K562 (cell line): ENCODE results near the gene HOXB3. TPM values are rescaled to one million over a fixed set of nuclear protein-coding genes. Genes with fewer than 3 reads are reported as not detected.
A peak's percentile ranks its signal among the peaks of the same experiment; 100 is the strongest.

Experiments used
- ATAC-seq: fragments of 200-7000 bp; cut with Tn5 transposase; 3 replicates; pipeline ENCODE4 v1.9.1; 2020; ENCODE audit warnings: moderate library complexity
- BruUV-seq: library from RNA; stranded (reverse); fragments of 400-500 nt; replicated peaks from 2 replicates; lab custom pipeline; 2021; lab: Mats Ljungman, UMichigan
- CTCF ChIA-PET: fragments of 300-600 bp; formaldehyde crosslinking; extraction: SDS; loops from one replicate; lab custom pipeline; 2021; ENCODE audit warnings: low intra/inter-chr PET ratio; lab: Yijun Ruan, JAX
- POLR2A ChIA-PET: fragments of 300-600, 350-650 bp; sonication (Branson Sonifier 250); formaldehyde crosslinking; extraction: SDS; loops from one replicate; lab custom pipeline; 2021; ENCODE audit warnings: antibody characterized with exemption, inconsistent platforms; lab: Yijun Ruan, JAX
- DNase-seq, 4 experiments: peaks; one replicate each; pipeline versions ENCODE4 v3.0.0 to v3.0.0-alpha.2; 2011 to 2018; ENCODE audit warnings: low spot score in 3 of 4, mixed read lengths in 3 of 4; ENCODE audit errors: extremely low read depth in 1 of 4
- FAIRE-seq: peaks from 2 replicates; lab custom pipeline; 2011; peaks lifted over from hg19 to GRCh38; lab: Jason Lieb, UNC
- H2AFZ ChIP-seq: 2 replicates; pipeline ENCODE4 v1.6.0; 2011; ENCODE audit warnings: low read depth, low read length, control low read depth, inconsistent platforms
- H3K27ac ChIP-seq: fragments of 200-600 bp; 3 replicates; pipeline ENCODE4 v1.8.0; 2011; ENCODE audit warnings: low read depth, mild to moderate bottlenecking, control low read depth, inconsistent platforms, low read length, moderate library complexity, mixed read lengths; ENCODE audit errors: extremely low read depth
- H3K27me3 ChIP-seq, 2 experiments: fragments of 300-600 bp in 1 of 2; 2 replicates in 1 of 2; 3 replicates in 1 of 2; pipeline versions ENCODE4 v1.6.0 to v1.8.0; 2011; ENCODE audit warnings: inconsistent platforms in 2 of 2, low read length in 2 of 2, mild to moderate bottlenecking in 1 of 2, mixed read lengths in 1 of 2, moderate library complexity in 1 of 2; ENCODE audit not compliant: control insufficient read depth in 2 of 2, insufficient read depth in 2 of 2
- H3K36me3 ChIP-seq: fragments of 300-600 bp; 3 replicates; pipeline ENCODE4 v1.8.0; 2011; ENCODE audit warnings: mild to moderate bottlenecking, low read length, inconsistent platforms; ENCODE audit not compliant: control insufficient read depth, insufficient read depth
- H3K4me1 ChIP-seq, 2 experiments: fragments of 200-600 bp in 1 of 2; replicated peaks in 1 of 2; 2 replicates in 1 of 2; 3 replicates in 1 of 2; pipeline versions ENCODE4 v1.5.1 to v1.8.0; 2011; ENCODE audit warnings: inconsistent platforms in 2 of 2, low read length in 2 of 2, mild to moderate bottlenecking in 1 of 2, mixed read lengths in 1 of 2, moderate library complexity in 1 of 2; ENCODE audit not compliant: control insufficient read depth in 2 of 2, insufficient read depth in 2 of 2
- H3K4me2 ChIP-seq: 2 replicates; pipeline ENCODE4 v1.6.1; 2011; ENCODE audit warnings: low read length, control low read depth, inconsistent platforms, mixed read lengths; ENCODE audit not compliant: insufficient read depth
- H3K4me3 ChIP-seq: fragments of 200-600 bp; sonication (generic), shearing (Covaris generic); 2 replicates; pipeline ENCODE4 v1.5.1; 2016; ENCODE audit warnings: control low read depth, inconsistent platforms
- H3K79me2 ChIP-seq: fragments of 200-600 bp; 3 replicates; pipeline ENCODE4 v1.8.0; 2011; ENCODE audit warnings: low read length, inconsistent platforms; ENCODE audit not compliant: control insufficient read depth, insufficient read depth
- H3K9ac ChIP-seq, 2 experiments: 2 replicates each; pipeline versions ENCODE4 v1.6.0 to v1.6.1; 2011; ENCODE audit warnings: low read depth in 2 of 2, low read length in 2 of 2, control low read depth in 1 of 2, inconsistent platforms in 1 of 2, mild to moderate bottlenecking in 1 of 2, mixed read lengths in 1 of 2; ENCODE audit not compliant: insufficient read depth in 1 of 2
- H3K9me1 ChIP-seq: one replicate; pipeline ENCODE4 v1.6.0; 2011; ENCODE audit warnings: inconsistent platforms, mild to moderate bottlenecking, low read length, moderate library complexity; ENCODE audit not compliant: control insufficient read depth, insufficient read depth
- H3K9me3 ChIP-seq: replicated peaks from 2 replicates; pipeline ENCODE4 v1.5.1; 2011; ENCODE audit warnings: low read depth, low read length, inconsistent platforms; ENCODE audit not compliant: control insufficient read depth, insufficient read depth
- H4K20me1 ChIP-seq: replicated peaks from 2 replicates; pipeline ENCODE4 v1.6.1; 2011; ENCODE audit warnings: low read length, inconsistent platforms, mixed read lengths; ENCODE audit not compliant: control insufficient read depth, insufficient read depth
- ARID2 ChIP-seq: fragments of 450-650 bp; IDR thresholded peaks from 2 replicates; pipeline ENCODE4 v1.6.1; 2017; ENCODE audit warnings: antibody characterized with exemption, mild to moderate bottlenecking
- ATF7 ChIP-seq: fragments of 450-650 bp; IDR thresholded peaks from 2 replicates; pipeline ENCODE4 v1.7.1; 2014; ENCODE audit warnings: mild to moderate bottlenecking, moderate library complexity
- BACH1 ChIP-seq: fragments of 200-800 bp; sonication (Bioruptor generic); IDR thresholded peaks from 2 replicates; pipeline ENCODE4 v1.6.1; 2016; ENCODE audit warnings: missing genetic modification characterization, missing compliant biosample characterization
- CBFA2T2 ChIP-seq: fragments of 450-650 bp; conservative IDR thresholded peaks from 2 replicates; pipeline ENCODE4 v1.6.1; 2017; ENCODE audit warnings: mild to moderate bottlenecking
- DDX20 ChIP-seq: fragments of 450-650 bp; IDR thresholded peaks from 2 replicates; pipeline ENCODE4 v1.6.1; 2016; ENCODE audit warnings: missing genetic modification characterization, low read depth, mild to moderate bottlenecking, missing compliant biosample characterization, moderate library complexity
- PHB2 ChIP-seq: fragments of 450-650 bp; IDR thresholded peaks from 2 replicates; pipeline ENCODE4 v1.6.1; 2017; ENCODE audit warnings: low read depth
- SMAD4 ChIP-seq: fragments of 250-450 bp; sonication (Bioruptor Pico); conservative IDR thresholded peaks from 2 replicates; pipeline ENCODE4 v1.8.0; 2021; ENCODE audit warnings: inconsistent platforms, mild to moderate bottlenecking, moderate library complexity
- SMARCA4 ChIP-seq: fragments of 450-650 bp; IDR thresholded peaks from 2 replicates; pipeline ENCODE4 v1.6.1; 2016
- TAF9B ChIP-seq: fragments of 450-650 bp; IDR thresholded peaks from 2 replicates; pipeline ENCODE4 v1.6.1; 2018; ENCODE audit warnings: mild to moderate bottlenecking; ENCODE audit not compliant: partially characterized antibody
- YY1 ChIP-seq, 3 experiments: IDR thresholded peaks; 2 replicates each; pipeline ENCODE4 v1.6.1; 2011; ENCODE audit warnings: low read length in 2 of 3, mild to moderate bottlenecking in 2 of 3, moderate library complexity in 2 of 3, borderline replicate concordance in 1 of 3, control low read depth in 1 of 3, low read depth in 1 of 3; ENCODE audit not compliant: insufficient read depth in 3 of 3, insufficient replicate concordance in 2 of 3, control insufficient read depth in 1 of 3, insufficient read length in 1 of 3; ENCODE audit errors: extremely low read depth in 1 of 3
- ZEB2 ChIP-seq: fragments of 450-650 bp; IDR thresholded peaks from 2 replicates; pipeline ENCODE4 v1.6.1; 2016
- WGBS: fragments of 100-300 bp; shearing (Covaris generic); methylation state at CpG from one replicate; pipeline ENCODE4 v1.1.6; 2016; ENCODE audit warnings: low coverage, mixed read lengths; ENCODE audit not compliant: insufficient coverage; ENCODE audit errors: missing lambda C conversion rate; 5-methylcytosine and 5-hydroxymethylcytosine counted together
- in situ Hi-C: fragments of 300-500 bp; cut with MboI; formaldehyde crosslinking; loops from 4 replicates; pipeline ENCODE4 v1.15.0; 2018; ENCODE audit warnings: inconsistent platforms, mixed read lengths
- intact Hi-C: fragments of 100-400 bp; cut with micrococcal nuclease; formaldehyde crosslinking; loops from 2 replicates; pipeline ENCODE4 v1.14.2; 2022
- polyA plus RNA-seq, 8 experiments: library from polyadenylated mRNA; depleted of rRNA in 4 of 8; stranded (reverse) in 5 of 8; unstranded in 3 of 8; fragments of >200 nt; fragmentation: Nextera tagmentation in 2 of 8; fragmentation: Illumina TruSeq in 1 of 8; extraction: Ambion mirVana in 2 of 8; extraction: Trizol in 1 of 8; gene quantifications; 2 replicates each; pipeline versions ENCODE4 v1.2.1 to v1.2.3, GENCODE V29; 2011 to 2014; ENCODE audit warnings: inconsistent platforms in 1 of 8, missing spikeins in 1 of 8
- total RNA-seq, 7 experiments: library from RNA; depleted of rRNA in 6 of 7; stranded (reverse); fragments of >200 nt in 6 of 7; fragmentation: Illumina TruSeq in 2 of 7; extraction: Trizol in 2 of 7; gene quantifications; 2 replicates each; pipeline versions ENCODE4 v1.2.1 to v1.2.3, GENCODE V29; 2011 to 2021; ENCODE audit warnings: low replicate concordance in 1 of 7
- TF ChIP-seq, protein P1 (sequence below): sonication (generic); formaldehyde crosslinking; IDR thresholded peaks from 2 replicates; pipeline ENCODE4 v1.8.0; 2022; ENCODE audit warnings: missing genetic modification reagents, mild to moderate bottlenecking, moderate library complexity, borderline replicate concordance
- TF ChIP-seq, protein P2 (sequence below): fragments of 450-650 bp; IDR thresholded peaks from 2 replicates; pipeline ENCODE4 v1.6.1; 2016
- TF ChIP-seq, protein P3 (sequence below): fragments of 450-650 bp; IDR thresholded peaks from 2 replicates; pipeline ENCODE4 v1.6.1; 2017; ENCODE audit warnings: mild to moderate bottlenecking, moderate library complexity
- TF ChIP-seq, protein P4 (sequence below), 2 experiments: fragments of 450-650 bp; IDR thresholded peaks; 2 replicates each; pipeline ENCODE4 v1.6.1; 2016

The HOXB3 gene
- total and polyA plus RNA-seq, 9 of the 15 experiments (the other 6 are each of a cell fraction or from before 2014, with no cell fraction given) = 2.4 to 41.3 (median 20.2) TPM

DNA sequence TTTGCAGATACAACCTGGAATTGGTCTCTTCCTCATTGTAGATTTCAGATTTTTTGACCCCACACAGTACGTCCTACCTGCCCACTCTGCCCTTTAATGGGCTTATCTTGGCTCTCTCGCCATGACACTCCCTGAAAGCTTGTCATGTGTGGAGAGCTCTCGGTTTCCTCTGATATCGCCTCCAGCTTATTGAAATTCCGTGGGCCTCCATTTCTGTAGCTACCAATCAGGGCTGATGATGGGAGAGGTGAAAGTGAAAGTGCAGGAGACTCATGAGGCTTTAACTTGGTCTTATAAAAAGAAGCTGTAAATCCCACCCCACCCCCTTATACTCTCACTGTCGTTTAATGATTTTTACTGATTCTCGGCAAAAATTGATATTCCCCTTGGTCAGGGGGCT, 76.9 kb downstream of the HOXB3 start:
- peak overlapping the region; percentile 51 for H3K4me2 ChIP-seq
- no peaks in the 10 kb centered on the region for H4K20me1 ChIP-seq
- no peaks in the 10 kb centered on the region for H3K27me3 ChIP-seq
- no peaks in the 10 kb centered on the region for H3K79me2 ChIP-seq
- H3K4me1 ChIP-seq = peaks cover 0 to 20% of the 10 kb centered on the region in 2 experiments; a peak in 4 of 5 replicates
- intact Hi-C loops = no loop called here
- H3K9me1 ChIP-seq = no peaks in the 10 kb centered on the region
- peak overlapping the region; percentile 23; a peak in 2 of 4 replicates for H3K9ac ChIP-seq
- peak overlapping the region; percentile 12; the same call in 1 of the 3 replicates for H3K27ac ChIP-seq
- ATAC-seq (peak; percentile 74), DNase-seq (peak in 2 of 4 experiments; percentile 46 to 62), FAIRE-seq (peak; percentile 51)
- WGBS = 9% methylated on average over 7 of the region's 7 CpGs
- no peaks in the 10 kb centered on the region for H3K9me3 ChIP-seq
- ChIA-PET CTCF (no interaction called here), POLR2A (interaction anchor here (0.5 to 1.5 kb wide), 8 partner anchors 9 to 180 kb away, joined by 3 to 6 read pairs (median 4); no protein-coding TSS in a partner anchor)
- in situ Hi-C loops = no loop called here
- peak overlapping the region; percentile 64 for H2AFZ ChIP-seq
- no TSS peak for BruUV-seq
- H3K4me3 ChIP-seq = no peak overlapping the region
- H3K36me3 ChIP-seq = no peaks in the 10 kb centered on the region
- TF ChIP-seq BACH1 (tag) (no peak), PHB2 (no peak), ARID2 (no peak), ZEB2 (0 out of 2 replicates have a peak, but pooled peaks have one; percentile 34), DDX20 (tag) (no peak), SMARCA4 (peak; percentile 33), SMAD4 (no peak), YY1 (IDR thresholded peaks at IDR 0.05; ENCODE audit: borderline replicate concordance in 1 of 3, control insufficient read depth in 1 of 3, extremely low read depth in 1 of 3, insufficient read depth in 3 of 3, insufficient read length in 1 of 3, insufficient replicate concordance in 2 of 3, low read depth in 1 of 3, low read length in 2 of 3) (peak in 1 of 3 experiments; percentile 57), TAF9B (no peak), CBFA2T2 (0 out of 2 replicates have a peak, but pooled peaks have one; percentile 4), ATF7 (0 out of 2 replicates have a peak, but pooled peaks have one; percentile 23)
- TF ChIP-seq, protein P1, sequence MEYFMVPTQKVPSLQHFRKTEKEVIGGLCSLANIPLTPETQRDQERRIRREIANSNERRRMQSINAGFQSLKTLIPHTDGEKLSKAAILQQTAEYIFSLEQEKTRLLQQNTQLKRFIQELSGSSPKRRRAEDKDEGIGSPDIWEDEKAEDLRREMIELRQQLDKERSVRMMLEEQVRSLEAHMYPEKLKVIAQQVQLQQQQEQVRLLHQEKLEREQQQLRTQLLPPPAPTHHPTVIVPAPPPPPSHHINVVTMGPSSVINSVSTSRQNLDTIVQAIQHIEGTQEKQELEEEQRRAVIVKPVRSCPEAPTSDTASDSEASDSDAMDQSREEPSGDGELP = no peak
- TF ChIP-seq, protein P2, sequence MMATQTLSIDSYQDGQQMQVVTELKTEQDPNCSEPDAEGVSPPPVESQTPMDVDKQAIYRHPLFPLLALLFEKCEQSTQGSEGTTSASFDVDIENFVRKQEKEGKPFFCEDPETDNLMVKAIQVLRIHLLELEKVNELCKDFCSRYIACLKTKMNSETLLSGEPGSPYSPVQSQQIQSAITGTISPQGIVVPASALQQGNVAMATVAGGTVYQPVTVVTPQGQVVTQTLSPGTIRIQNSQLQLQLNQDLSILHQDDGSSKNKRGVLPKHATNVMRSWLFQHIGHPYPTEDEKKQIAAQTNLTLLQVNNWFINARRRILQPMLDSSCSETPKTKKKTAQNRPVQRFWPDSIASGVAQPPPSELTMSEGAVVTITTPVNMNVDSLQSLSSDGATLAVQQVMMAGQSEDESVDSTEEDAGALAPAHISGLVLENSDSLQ = peak; percentile 22; the same call in 1 of the 2 replicates
- TF ChIP-seq, protein P3, sequence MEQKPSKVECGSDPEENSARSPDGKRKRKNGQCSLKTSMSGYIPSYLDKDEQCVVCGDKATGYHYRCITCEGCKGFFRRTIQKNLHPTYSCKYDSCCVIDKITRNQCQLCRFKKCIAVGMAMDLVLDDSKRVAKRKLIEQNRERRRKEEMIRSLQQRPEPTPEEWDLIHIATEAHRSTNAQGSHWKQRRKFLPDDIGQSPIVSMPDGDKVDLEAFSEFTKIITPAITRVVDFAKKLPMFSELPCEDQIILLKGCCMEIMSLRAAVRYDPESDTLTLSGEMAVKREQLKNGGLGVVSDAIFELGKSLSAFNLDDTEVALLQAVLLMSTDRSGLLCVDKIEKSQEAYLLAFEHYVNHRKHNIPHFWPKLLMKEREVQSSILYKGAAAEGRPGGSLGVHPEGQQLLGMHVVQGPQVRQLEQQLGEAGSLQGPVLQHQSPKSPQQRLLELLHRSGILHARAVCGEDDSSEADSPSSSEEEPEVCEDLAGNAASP = no peak
- TF ChIP-seq, protein P4, sequence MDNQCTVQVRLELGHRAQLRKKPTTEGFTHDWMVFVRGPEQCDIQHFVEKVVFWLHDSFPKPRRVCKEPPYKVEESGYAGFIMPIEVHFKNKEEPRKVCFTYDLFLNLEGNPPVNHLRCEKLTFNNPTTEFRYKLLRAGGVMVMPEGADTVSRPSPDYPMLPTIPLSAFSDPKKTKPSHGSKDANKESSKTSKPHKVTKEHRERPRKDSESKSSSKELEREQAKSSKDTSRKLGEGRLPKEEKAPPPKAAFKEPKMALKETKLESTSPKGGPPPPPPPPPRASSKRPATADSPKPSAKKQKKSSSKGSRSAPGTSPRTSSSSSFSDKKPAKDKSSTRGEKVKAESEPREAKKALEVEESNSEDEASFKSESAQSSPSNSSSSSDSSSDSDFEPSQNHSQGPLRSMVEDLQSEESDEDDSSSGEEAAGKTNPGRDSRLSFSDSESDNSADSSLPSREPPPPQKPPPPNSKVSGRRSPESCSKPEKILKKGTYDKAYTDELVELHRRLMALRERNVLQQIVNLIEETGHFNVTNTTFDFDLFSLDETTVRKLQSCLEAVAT (IDR thresholded peaks at IDR 0.05) = no peak
